ENCODE data around the gene ABCA9. TPM values are rescaled to one million over a fixed set of nuclear protein-coding genes. Genes with fewer than 3 reads are reported as not detected.
"Not testable (repeated sequence)": the region's sequence is repeated elsewhere in the genome, so short reads cannot be mapped to it uniquely, and the experiment has no call there.

The ABCA9 gene
- total RNA-seq = 7.3 TPM

GRCh38 chr17:69060822-69061221 lies at the start of gene ABCA9:
Gene ABCA9, minus strand, starts transcription at chr17:69060927. Its CDS starts 9,801 bp downstream, at chr17:69051126.
- no peak for DNase-seq (ENCODE audit: low spot score)

GRCh38 chr17:69105907-69106730 lies 45.4 kb upstream of the ABCA9 start:
- DNase-seq (ENCODE audit: low spot score) = no peak

- DNase-seq (ENCODE audit: low spot score) = no peak
Measured at GRCh38 chr17:69103557-69104233, 43.0 kb upstream of the ABCA9 start.

GRCh38 chr17:69098625-69099024 lies 37.9 kb upstream of the ABCA9 start:
- no peak for DNase-seq (ENCODE audit: low spot score)

- DNase-seq (ENCODE audit: low spot score) = no peak
Measured at GRCh38 chr17:69096541-69096940, 35.8 kb upstream of the ABCA9 start.

- no peak for DNase-seq (ENCODE audit: low spot score)
Measured at GRCh38 chr17:69093995-69094394, 33.3 kb upstream of the ABCA9 start.

- no peak for DNase-seq (ENCODE audit: low spot score)
Measured at GRCh38 chr17:69093279-69093789, 32.6 kb upstream of the ABCA9 start.

GRCh38 chr17:69090365-69090764 lies 29.6 kb upstream of the ABCA9 start:
- DNase-seq (ENCODE audit: low spot score) = no peak

GRCh38 chr17:69088643-69089200 lies 28.0 kb upstream of the ABCA9 start:
- DNase-seq (ENCODE audit: low spot score) = no peak

- no peak for DNase-seq (ENCODE audit: low spot score)
Measured at GRCh38 chr17:69086641-69087040, 25.9 kb upstream of the ABCA9 start.

GRCh38 chr17:69084911-69085310 lies 24.2 kb upstream of the ABCA9 start:
- DNase-seq (ENCODE audit: low spot score) = no peak

- no peak for DNase-seq (ENCODE audit: low spot score)
Measured at GRCh38 chr17:69082696-69083095, 22.0 kb upstream of the ABCA9 start.

GRCh38 chr17:69078864-69079263 lies 18.1 kb upstream of the ABCA9 start:
- DNase-seq (ENCODE audit: low spot score) = no peak

- no peak for DNase-seq (ENCODE audit: low spot score)
Measured at GRCh38 chr17:69075823-69076222, 15.1 kb upstream of the ABCA9 start.

GRCh38 chr17:69073392-69073791 lies 12.7 kb upstream of the ABCA9 start:
- not testable (repeated sequence) for DNase-seq (ENCODE audit: low spot score)

GRCh38 chr17:69072803-69073256 lies 12.1 kb upstream of the ABCA9 start:
- not testable (repeated sequence) for DNase-seq (ENCODE audit: low spot score)

- not testable (repeated sequence) for DNase-seq (ENCODE audit: low spot score)
Measured at GRCh38 chr17:69071233-69071586, 10.5 kb upstream of the ABCA9 start.

- not testable (repeated sequence) for DNase-seq (ENCODE audit: low spot score)
Measured at GRCh38 chr17:69070378-69071232, 9.9 kb upstream of the ABCA9 start.

GRCh38 chr17:69069226-69069750 lies 8.6 kb upstream of the ABCA9 start:
- no peak for DNase-seq (ENCODE audit: low spot score)

GRCh38 chr17:69067274-69068047 lies 6.7 kb upstream of the ABCA9 start:
- no peak for DNase-seq (ENCODE audit: low spot score)

- no peak for DNase-seq (ENCODE audit: low spot score)
Measured at GRCh38 chr17:69066482-69066881, 5.8 kb upstream of the ABCA9 start.
